ENCODE results near the gene SLC25A26.

DNA sequence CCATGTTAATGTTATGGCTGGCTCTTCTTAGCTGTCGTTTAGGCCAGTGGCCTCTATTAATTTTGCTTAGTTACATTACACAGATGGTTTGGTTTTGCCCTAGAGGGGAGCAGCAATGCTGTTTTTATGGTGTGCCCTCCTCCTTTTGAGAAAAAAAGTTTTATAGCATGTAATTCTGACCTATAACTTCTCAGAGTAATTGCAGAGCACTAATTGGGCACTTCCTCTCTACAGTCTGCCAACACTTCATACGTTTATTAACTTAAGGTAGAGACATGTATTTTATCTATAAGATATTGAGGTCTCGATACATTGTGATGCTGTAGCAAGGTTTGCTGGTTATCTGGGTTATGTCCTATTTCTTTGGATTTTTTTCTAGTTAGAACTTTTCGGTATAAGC is 12.2 kb downstream of the SLC25A26 start:
- TF ChIP-seq, protein P1, sequence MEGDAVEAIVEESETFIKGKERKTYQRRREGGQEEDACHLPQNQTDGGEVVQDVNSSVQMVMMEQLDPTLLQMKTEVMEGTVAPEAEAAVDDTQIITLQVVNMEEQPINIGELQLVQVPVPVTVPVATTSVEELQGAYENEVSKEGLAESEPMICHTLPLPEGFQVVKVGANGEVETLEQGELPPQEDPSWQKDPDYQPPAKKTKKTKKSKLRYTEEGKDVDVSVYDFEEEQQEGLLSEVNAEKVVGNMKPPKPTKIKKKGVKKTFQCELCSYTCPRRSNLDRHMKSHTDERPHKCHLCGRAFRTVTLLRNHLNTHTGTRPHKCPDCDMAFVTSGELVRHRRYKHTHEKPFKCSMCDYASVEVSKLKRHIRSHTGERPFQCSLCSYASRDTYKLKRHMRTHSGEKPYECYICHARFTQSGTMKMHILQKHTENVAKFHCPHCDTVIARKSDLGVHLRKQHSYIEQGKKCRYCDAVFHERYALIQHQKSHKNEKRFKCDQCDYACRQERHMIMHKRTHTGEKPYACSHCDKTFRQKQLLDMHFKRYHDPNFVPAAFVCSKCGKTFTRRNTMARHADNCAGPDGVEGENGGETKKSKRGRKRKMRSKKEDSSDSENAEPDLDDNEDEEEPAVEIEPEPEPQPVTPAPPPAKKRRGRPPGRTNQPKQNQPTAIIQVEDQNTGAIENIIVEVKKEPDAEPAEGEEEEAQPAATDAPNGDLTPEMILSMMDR (conservative IDR thresholded peaks at IDR 0.05): no peak
- no peak for TF ChIP-seq ZFX (IDR thresholded peaks at IDR 0.05)

Data from C4-2B (cell line).